C4-2B (cell line): ENCODE results near the gene CABLES2.
A peak's percentile ranks its signal among the peaks of the same experiment; 100 is the strongest.

Source experiments
- H3K27ac ChIP-seq: fragments of 450-650 bp; 2 replicates; pipeline ENCODE4 v1.5.1; 2017
- CTCF ChIP-seq: fragments of 450-650 bp; conservative IDR thresholded peaks from 2 replicates; pipeline ENCODE4 v1.5.1; 2017; ENCODE audit warnings: mild to moderate bottlenecking
- ZFX ChIP-seq: fragments of 450-650 bp; IDR thresholded peaks from 2 replicates; pipeline ENCODE4 v1.6.1; 2017

The CABLES2 gene

GRCh38 chr20:62413896-62414481 lies 6.9 kb upstream of the CABLES2 start:
- H3K27ac ChIP-seq = no peak overlapping the region
- TF ChIP-seq CTCF (no peak), ZFX (no peak)

- H3K27ac ChIP-seq = no peak overlapping the region
- no peak for TF ChIP-seq ZFX
- TF ChIP-seq CTCF = no peak
Observed at GRCh38 chr20:62413025-62413570, 6.0 kb upstream of the CABLES2 start.

GRCh38 chr20:62412194-62413024 lies 5.3 kb upstream of the CABLES2 start:
- TF ChIP-seq CTCF = no peak
- no peak for TF ChIP-seq ZFX
- no peak overlapping the region for H3K27ac ChIP-seq

- H3K27ac ChIP-seq = no peak overlapping the region
- no peak for TF ChIP-seq CTCF
- TF ChIP-seq ZFX = no peak
Observed at GRCh38 chr20:62411479-62412193, 4.6 kb upstream of the CABLES2 start.

- TF ChIP-seq CTCF = no peak
- TF ChIP-seq ZFX = no peak
- H3K27ac ChIP-seq = peak overlapping the region; percentile 44
Observed at GRCh38 chr20:62410746-62411478, 3.8 kb upstream of the CABLES2 start.

GRCh38 chr20:62409931-62410745 lies 3.1 kb upstream of the CABLES2 start:
- peak; percentile 78 for TF ChIP-seq CTCF
- TF ChIP-seq ZFX = no peak
- peak overlapping the region; percentile 44 for H3K27ac ChIP-seq
